Smooth muscle cell (in vitro differentiated cells): Measurements from ENCODE around the gene TMEM176B. TPM values are rescaled to one million over a fixed set of nuclear protein-coding genes. Genes with fewer than 3 reads are reported as not detected.

Source experiments
- DNase-seq: peaks from one replicate; lab custom pipeline; 2025; ENCODE audit not compliant: unreplicated experiment; lab: John Stamatoyannopoulos, UW
- H2AFZ ChIP-seq: fragments of 200-600 bp; sonication (generic); 2 replicates; pipeline ENCODE4 v1.6.0; 2016; ENCODE audit warnings: antibody characterized with exemption, low read depth, mild to moderate bottlenecking
- H3F3A ChIP-seq: fragments of 200-600 bp; sonication (generic); 2 replicates; pipeline ENCODE4 v1.6.0; 2017; ENCODE audit warnings: antibody characterized with exemption, low read depth
- H3K27ac ChIP-seq: fragments of 200-600 bp; sonication (generic); 2 replicates; pipeline ENCODE4 v1.5.1; 2016; ENCODE audit warnings: low read depth, mild to moderate bottlenecking
- H3K27me3 ChIP-seq: fragments of 200-600 bp; sonication (generic); 2 replicates; pipeline ENCODE4 v1.6.1; 2016; ENCODE audit warnings: low read depth, mild to moderate bottlenecking
- H3K36me3 ChIP-seq: fragments of 200-600 bp; sonication (generic); 2 replicates; pipeline ENCODE4 v1.5.1; 2016; ENCODE audit warnings: low read depth
- H3K4me1 ChIP-seq: fragments of 200-600 bp; sonication (generic); 2 replicates; pipeline ENCODE4 v1.5.1; 2016; ENCODE audit warnings: low read depth
- H3K4me2 ChIP-seq: fragments of 200-600 bp; sonication (generic); 2 replicates; pipeline ENCODE4 v1.6.0; 2016; ENCODE audit warnings: mild to moderate bottlenecking
- H3K4me3 ChIP-seq: fragments of 200-600 bp; sonication (generic); 2 replicates; pipeline ENCODE4 v1.5.1; 2016; ENCODE audit warnings: mild to moderate bottlenecking
- H3K79me2 ChIP-seq: fragments of 200-600 bp; sonication (generic); 2 replicates; pipeline ENCODE4 v1.6.0; 2016; ENCODE audit warnings: low read depth, mild to moderate bottlenecking
- H3K9ac ChIP-seq: fragments of 200-600 bp; sonication (generic); 2 replicates; pipeline ENCODE4 v1.6.0; 2016; ENCODE audit warnings: low read depth
- H3K9me3 ChIP-seq: fragments of 200-600 bp; sonication (generic); replicated peaks from 2 replicates; pipeline ENCODE4 v1.5.1; 2016; ENCODE audit warnings: low read depth
- H4K20me1 ChIP-seq: fragments of 200-600 bp; sonication (generic); 2 replicates; pipeline ENCODE4 v1.6.0; 2016; ENCODE audit warnings: low read depth
- CTCF ChIP-seq: fragments of 200-600 bp; sonication (generic); IDR thresholded peaks from 2 replicates; pipeline ENCODE4 v1.5.1; 2017; ENCODE audit warnings: borderline replicate concordance, mild to moderate bottlenecking, antibody characterized with exemption; ENCODE audit not compliant: insufficient read depth, poor library complexity, severe bottlenecking
- WGBS: methylation state at CpG from one replicate; pipeline ENCODE4 v1.1.7; 2016; ENCODE audit warnings: low lambda C conversion rate; 5-methylcytosine and 5-hydroxymethylcytosine counted together
- polyA plus RNA-seq: library from polyadenylated mRNA; unstranded; fragments of >200 nt; fragmentation: Nextera tagmentation; extraction: Ambion mirVana; gene quantifications from 2 replicates; pipeline ENCODE4 v1.2.1, GENCODE V29; 2016
- total RNA-seq: library from RNA; depleted of rRNA; stranded (reverse); fragments of >200 nt; gene quantifications from 2 replicates; pipeline ENCODE4 v1.2.3, GENCODE V29; 2014

The TMEM176B gene
- total and polyA plus RNA-seq, 2 experiments from 2014 or later: 52.8 to 108 TPM

GRCh38 chr7:150828384-150828783, 28.2 kb upstream of the TMEM176B start:
- no peak overlapping the region for H3K27ac ChIP-seq
- no peaks in the 10 kb centered on the region for H3K79me2 ChIP-seq
- TF ChIP-seq CTCF: no peak
- no peaks in the 10 kb centered on the region for H4K20me1 ChIP-seq
- no peaks in the 10 kb centered on the region for H3F3A ChIP-seq
- H3K27me3 ChIP-seq: peaks cover 5% of the 10 kb centered on the region
- H2AFZ ChIP-seq: no peak overlapping the region
- no peak overlapping the region for H3K4me3 ChIP-seq
- H3K9me3 ChIP-seq: no peaks in the 10 kb centered on the region
- H3K36me3 ChIP-seq: no peaks in the 10 kb centered on the region
- H3K9ac ChIP-seq: no peak overlapping the region
- no peak for DNase-seq
- H3K4me2 ChIP-seq: no peak overlapping the region
- H3K4me1 ChIP-seq: no peaks in the 10 kb centered on the region
- WGBS: 80% methylated on average over 2 of the region's 2 CpGs

DNA sequence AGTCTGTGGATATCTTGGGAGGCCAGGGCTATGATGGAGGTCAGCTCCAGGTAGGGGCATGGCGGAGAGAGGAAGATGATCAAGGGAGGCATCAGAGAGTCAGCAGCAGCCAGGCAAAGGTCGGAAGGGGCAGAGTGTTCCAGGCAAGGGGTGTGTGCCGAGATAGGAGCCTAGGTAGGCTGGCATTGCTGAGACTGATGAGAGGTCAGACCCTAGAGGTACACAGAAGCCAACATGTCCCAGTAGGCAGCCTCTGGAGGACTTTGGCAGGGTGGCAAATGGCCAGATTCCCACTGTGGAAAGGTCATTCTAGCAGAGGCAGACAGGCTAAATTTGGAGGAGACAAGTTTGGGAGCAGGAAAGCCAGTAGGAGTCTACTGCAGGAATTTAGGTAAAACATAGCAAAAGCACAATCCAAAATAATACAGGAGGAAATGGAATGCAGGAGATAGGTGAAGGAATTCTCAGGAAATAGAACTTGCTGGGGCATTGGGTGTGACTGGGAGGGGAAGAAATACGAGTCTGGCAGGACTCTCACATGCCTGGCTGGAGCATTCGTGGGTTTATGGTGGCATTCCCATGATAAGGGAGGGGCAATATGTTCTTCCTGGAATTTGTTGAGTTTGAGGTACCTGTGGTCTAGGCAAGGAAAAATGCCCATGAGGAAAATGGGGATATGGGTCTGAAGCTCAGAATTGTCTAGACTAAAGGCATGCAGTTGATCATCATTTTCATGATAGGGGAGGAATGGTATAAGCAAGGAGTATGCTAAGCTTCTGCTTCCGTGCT, 26.1 kb upstream of the TMEM176B start:
- H3K4me1 ChIP-seq: no peaks in the 10 kb centered on the region
- no peaks in the 10 kb centered on the region for H3K9me3 ChIP-seq
- no peak overlapping the region for H3K4me2 ChIP-seq
- no peaks in the 10 kb centered on the region for H3K36me3 ChIP-seq
- no peak overlapping the region for H3K27ac ChIP-seq
- no peak for TF ChIP-seq CTCF
- DNase-seq: no peak
- no peak overlapping the region for H2AFZ ChIP-seq
- H3F3A ChIP-seq: no peaks in the 10 kb centered on the region
- H3K79me2 ChIP-seq: no peaks in the 10 kb centered on the region
- H4K20me1 ChIP-seq: no peaks in the 10 kb centered on the region
- H3K27me3 ChIP-seq: peaks cover 5% of the 10 kb centered on the region
- no peak overlapping the region for H3K4me3 ChIP-seq
- WGBS: 83% methylated on average over 6 of the region's 6 CpGs
- no peak overlapping the region for H3K9ac ChIP-seq

- Histone ChIP-seq H3K36me3 (no peaks in the 10 kb centered on the region), H4K20me1 (no peaks in the 10 kb centered on the region), H3K79me2 (no peaks in the 10 kb centered on the region), H3K9me3 (no peaks in the 10 kb centered on the region), H3K27me3 (peaks cover 5% of the 10 kb centered on the region), H3K9ac (no peak overlapping the region), H2AFZ (no peak overlapping the region), H3K4me1 (no peaks in the 10 kb centered on the region), H3F3A (no peaks in the 10 kb centered on the region), H3K4me2 (no peak overlapping the region), H3K4me3 (no peak overlapping the region), H3K27ac (no peak overlapping the region)
- DNase-seq: no peak
- 89% methylated on average over 16 of the region's 20 CpGs for WGBS
- no peak for TF ChIP-seq CTCF
Measured at GRCh38 chr7:150824379-150825177, 24.4 kb upstream of the TMEM176B start.
